Activated CD8-positive, alpha-beta memory T cell treated with anti-CD3 and anti-CD28 coated beads for 4 hours (primary cell): ENCODE data around the gene CRADD.

Experiments used
- DNase-seq, 2 donors: peaks; one replicate each; pipeline ENCODE4 v3.0.0-alpha.2; 2020; ENCODE audit warnings: low read depth in 2 of 2

Gene CRADD

DNA sequence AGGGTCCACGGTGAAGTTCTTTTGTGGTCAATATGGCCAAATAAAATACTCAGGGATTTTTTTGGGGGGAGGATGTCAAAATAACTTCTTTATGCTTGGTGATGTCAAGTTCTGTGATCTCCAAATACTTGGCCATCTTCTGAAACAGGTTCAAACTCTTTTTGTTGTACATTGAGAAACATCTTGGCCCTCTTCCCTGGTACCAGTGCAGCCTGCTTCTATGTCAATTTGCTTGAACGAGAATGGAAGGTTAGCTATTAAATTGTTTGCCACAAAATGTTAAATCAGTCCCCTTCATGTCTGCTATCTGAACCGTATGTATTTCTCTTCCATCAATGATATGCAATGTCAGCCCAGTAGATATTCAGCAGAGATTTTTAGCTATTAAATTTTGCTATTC is 6.1 kb upstream of the CRADD start:
- DNase-seq, result no peak

GRCh38 chr12:93673084-93673483 is 4.1 kb upstream of the CRADD start:
- DNase-seq, result no peak

- no peak for DNase-seq
Measured at GRCh38 chr12:93674386-93674785, 2.8 kb upstream of the CRADD start.

DNA sequence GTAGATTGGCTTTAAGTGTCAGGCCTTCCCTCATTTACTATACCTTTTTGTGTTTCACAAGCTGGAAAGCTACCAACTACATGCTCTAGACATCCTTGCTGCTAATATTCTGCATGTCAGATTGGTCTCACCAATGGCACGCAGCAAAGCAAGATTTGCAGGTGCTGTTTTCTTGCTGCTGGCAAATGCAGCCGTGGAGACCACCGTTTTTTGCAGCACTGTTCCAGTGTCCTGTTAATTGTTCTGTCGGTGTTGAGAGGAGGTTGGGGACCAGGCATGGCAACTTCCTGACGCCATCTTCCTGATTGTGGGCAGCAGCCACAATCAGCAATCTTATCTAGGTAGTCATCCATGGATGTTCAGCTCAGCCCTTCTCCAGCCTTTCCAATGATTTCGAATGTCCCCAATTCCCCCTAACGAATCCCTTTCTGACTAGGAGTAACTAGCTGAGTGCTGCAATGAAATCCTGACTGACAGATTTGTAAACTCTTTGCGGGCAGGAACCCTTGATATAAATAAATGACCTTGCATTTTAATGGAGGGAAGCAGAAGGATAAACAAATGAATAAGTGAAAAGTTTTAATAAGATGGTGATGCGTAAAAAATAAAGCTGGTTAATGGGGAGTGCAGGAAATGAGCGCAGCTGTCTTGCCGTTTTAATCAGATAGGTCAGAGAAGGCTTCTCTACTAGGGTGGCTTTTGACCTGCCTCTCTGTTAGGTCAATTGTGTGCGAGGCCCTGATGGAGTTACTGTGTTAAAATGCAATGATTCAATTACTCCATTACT is 574 bp upstream of the CRADD start:
- DNase-seq, result no peak

- no peak for DNase-seq
Measured at GRCh38 chr12:93678779-93679178, 1.6 kb downstream of the CRADD start.

GRCh38 chr12:93679308-93679925 is 2.2 kb downstream of the CRADD start:
- DNase-seq, result no peak

GRCh38 chr12:93680006-93680405 is 2.8 kb downstream of the CRADD start:
- no peak for DNase-seq

GRCh38 chr12:93682846-93683261 is 5.7 kb downstream of the CRADD start:
- no peak for DNase-seq

- DNase-seq, result no peak
Measured at GRCh38 chr12:93683410-93683809, 6.2 kb downstream of the CRADD start.

GRCh38 chr12:93684716-93685115 is 7.5 kb downstream of the CRADD start:
- no peak for DNase-seq

DNA sequence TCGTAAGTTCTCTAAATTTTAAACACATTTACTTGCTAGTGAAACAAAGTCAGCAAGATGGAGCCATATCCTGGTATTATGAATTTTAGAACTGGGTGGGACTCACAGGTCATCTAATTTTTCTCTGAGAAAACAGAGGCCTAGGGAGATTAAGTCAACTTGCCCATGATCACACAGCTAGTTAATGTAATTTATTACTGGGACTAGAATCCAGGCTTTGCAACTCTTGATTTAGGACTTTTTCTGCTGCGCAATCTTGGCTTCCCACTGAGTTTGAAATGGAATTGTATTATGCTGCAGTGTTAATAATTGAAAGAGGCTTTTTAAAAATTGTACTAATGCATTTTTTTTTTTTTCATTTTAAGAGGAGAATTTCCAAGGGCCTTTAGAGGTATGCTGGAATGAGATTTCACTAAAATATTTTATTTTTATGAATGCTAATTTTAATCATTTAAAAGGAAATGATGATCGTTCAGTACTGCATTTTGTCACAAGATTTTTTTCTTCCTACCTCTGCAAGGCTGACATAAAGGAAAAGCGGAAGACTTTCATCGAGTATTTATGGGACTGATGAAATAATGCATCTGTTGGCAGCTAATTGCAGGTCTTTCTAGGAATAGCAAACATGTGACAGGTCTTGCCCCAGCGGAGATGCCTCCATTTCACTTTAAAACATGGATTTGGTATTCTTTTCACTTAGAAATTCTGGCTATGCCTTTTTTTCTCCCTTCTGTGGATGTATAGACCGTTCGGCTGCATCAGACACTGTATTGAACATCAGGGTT is 9.6 kb downstream of the CRADD start:
- DNase-seq, result no peak

- DNase-seq, result no peak
Measured at GRCh38 chr12:93689076-93689834, 12.1 kb downstream of the CRADD start.

DNA sequence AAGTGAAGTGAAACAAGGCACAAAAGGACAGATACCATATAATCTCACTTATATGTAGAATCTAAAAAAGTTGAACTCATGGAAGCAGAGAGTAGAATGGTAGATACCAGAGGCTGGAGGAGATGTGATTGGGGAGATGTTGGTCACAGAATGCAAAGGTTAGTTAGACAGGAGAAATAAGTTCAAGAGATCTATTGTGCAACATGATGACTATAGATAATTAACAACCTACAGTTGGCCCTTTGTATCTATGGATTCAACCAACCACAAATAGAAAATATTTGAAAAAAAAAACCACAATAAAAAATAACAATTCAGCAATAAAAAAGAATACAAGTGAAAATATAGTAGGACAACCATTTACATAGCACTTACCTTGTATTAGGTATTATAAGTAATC is 19.3 kb downstream of the CRADD start:
- no peak for DNase-seq

DNA sequence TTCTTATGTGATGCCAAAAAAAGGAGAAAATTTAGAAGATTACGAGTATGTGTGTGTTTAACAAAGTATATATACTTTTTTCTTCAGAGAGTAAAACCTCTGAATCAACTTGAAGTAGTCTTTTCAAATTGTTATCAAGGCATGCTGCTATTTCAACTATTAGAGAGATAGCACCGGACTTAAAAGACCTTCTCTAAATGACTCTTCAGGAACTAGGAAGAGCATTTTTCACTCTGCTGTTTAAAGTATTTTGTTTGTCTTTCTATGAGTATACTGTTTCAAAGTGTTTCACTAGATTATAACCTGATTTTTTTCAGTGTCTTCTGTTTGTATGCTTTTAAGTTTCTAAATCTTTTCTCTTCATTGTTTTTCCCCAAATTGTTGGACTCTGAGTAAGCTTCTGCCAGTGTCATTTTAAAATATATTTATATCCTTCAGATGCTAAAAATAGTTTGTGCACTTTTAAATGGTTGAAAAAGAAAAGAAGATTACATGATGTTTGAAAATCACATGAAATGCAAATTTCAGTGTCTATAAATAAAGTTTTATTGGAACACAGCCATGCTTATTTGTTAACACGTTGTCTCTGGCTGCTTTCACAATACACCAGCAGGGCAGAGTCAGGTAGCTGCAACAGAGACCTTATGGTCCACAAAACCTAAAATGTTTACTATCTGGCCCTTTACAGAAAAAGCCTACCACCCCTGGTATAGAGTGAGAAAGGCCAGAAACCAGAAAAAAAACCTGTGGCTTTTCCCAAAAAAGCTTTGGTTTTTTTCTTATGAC is 21.3 kb downstream of the CRADD start:
- DNase-seq, result no peak

DNA sequence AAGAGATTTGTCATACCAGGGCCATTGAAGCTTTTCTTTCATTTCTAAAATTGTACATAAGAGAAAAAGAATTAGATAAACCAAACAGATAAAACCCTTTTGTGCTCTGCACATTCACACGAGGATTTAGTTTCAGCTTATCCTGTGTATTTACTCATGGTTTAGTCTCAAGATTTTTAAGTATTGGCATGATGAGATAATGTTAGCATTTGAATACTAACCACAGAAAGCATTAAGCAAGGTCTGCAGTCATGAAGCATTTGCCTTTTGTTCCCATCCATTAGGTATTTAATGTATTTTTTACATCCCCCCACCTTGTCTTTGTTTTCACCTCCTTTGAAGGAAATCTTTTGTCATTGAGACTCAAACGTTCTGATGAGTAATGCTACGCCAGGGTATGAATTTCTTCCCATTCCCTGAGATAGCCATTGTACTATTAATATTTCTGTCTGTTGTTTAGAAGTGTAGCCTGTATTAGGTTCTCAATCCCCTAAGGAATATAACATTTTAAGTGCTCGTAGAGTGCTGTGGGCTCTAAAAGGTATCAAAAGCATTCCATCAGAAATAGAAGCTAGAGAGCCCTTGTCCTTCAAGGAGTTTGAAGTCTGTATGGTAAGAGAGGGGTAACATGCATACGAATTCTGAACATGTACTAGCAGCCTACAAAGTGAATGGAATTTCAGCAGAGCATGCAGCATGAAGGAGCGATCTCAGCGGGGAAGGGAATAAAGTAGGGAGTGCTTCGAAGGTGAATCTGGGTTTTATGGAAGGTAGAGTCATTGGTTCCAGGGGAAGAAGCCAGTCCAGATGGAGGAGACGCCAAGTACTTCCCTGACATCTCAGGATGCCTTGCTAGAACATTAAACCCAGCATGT is 22.3 kb downstream of the CRADD start:
- no peak for DNase-seq

DNA sequence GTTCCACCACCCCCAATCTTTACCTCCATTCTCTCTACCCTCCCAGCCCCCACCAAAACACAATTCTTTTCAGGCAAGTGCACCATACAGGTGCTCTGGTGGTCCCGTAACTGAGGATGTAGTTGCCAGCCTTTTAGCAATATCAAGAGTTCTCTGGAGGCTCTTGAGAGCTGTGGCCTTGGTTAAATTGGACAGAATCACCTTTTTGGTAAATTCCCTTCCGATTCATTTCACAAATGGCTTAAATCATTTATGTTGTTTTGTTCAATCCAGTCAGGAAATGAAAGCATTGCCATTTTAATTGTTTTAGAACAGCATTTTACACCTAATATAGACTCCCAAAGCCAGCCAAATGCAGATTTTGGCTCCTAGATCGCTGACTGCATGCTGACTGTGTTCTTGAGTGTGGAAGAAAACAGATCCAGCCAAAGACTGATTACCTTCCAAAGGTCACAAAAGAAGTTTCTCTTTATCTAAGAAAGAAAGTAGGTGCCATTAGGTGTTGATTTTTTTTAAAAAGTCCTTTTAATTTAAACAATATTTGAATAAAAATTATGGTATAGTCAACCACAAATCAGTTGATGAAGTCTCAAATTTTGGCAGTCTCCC is 25.6 kb downstream of the CRADD start:
- DNase-seq, result no peak

DNA sequence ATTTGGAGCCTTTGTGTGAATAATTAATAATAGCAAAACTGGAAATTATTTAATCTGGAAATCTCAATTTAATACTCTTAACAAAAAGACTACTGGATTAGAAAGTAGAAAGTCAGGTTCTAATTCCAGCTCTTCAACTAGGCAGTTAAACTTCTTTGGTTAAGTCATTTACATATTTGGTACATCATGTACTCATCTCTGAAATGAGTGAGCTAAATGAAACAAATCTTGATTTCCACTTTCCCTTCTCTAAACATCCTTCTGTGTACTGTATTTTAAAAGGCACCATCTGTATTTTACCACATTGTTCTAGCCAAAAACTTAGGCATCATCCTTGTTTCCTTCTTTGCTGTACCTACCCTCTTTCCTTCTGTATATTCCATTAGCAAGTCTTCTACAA is 26.9 kb downstream of the CRADD start:
- no peak for DNase-seq

DNA sequence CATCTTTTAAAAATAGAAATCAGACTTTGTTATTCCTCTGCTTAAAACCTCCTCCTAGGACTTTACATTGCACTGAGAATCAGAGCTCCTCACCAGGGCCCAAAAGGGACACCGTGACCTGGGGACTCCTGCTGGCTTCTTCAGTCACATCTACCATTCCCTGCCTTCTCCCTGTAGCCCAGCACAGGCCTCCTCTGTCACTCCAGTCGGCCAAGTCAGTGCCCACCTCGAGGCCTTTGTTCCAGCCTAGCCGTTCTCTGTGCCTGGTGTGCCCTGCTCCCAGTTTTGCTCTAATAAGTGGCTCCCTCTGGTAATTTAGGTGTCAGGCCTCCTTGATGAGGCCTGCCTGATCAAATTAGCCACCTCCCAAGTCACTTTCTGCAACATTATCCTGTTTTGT is 27.4 kb downstream of the CRADD start:
- no peak for DNase-seq

DNA sequence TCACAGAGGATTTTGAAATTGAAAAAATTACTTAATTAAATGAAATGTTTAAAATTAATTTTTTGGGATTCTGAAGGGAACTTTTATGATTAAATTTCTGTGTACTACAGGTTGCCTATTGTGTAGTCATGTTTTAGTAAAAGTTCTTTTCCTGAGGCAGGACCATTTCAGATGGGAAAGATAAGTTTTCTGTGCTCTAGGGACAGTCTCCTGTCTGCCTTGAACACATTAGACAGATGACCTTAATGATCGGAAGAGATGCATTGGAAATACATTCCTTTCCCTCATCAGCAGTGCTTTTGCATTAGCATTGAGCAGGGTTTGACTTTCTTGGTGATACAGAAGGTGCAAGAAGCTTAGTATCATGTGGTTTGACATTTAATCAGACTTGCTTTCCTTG is 28.1 kb downstream of the CRADD start:
- DNase-seq, result no peak

- DNase-seq, result no peak
Measured at GRCh38 chr12:93706387-93706786, 29.2 kb downstream of the CRADD start.
